Left lung (tissue), 10 donors: Measurements from ENCODE around the gene NRTN. TPM values are rescaled to one million over a fixed set of nuclear protein-coding genes. Genes with fewer than 3 reads are reported as not detected.

Source experiments
- ATAC-seq: fragments of 200-7000 bp; cut with Tn5 transposase; one replicate; pipeline ENCODE4 v1.9.1; 2020; ENCODE audit warnings: moderate library complexity
- DNase-seq, 4 donors: peaks; one replicate each; pipeline ENCODE4 v3.0.0-alpha.2; 2013 to 2020
- H3K27ac ChIP-seq, 2 donors: fragments of 200-600 bp; sonication (generic) in 1 of 2; one replicate each; pipeline versions ENCODE4 v1.5.0 to v1.8.0; 2020 to 2021
- H3K27me3 ChIP-seq, 2 donors: fragments of 200-600 bp; sonication (generic) in 1 of 2; one replicate each; pipeline versions ENCODE4 v1.5.0 to v1.8.0; 2020 to 2021
- H3K36me3 ChIP-seq, 2 donors: fragments of 200-600 bp; sonication (generic) in 1 of 2; one replicate each; pipeline versions ENCODE4 v1.5.0 to v1.8.0; 2020 to 2021
- H3K4me1 ChIP-seq, 2 donors: fragments of 200-600 bp; one replicate each; pipeline ENCODE4 v1.8.0; 2021
- H3K4me3 ChIP-seq, 2 donors: fragments of 200-600 bp; sonication (generic) in 1 of 2; one replicate each; pipeline versions ENCODE4 v1.5.0 to v1.8.0; 2020 to 2021; ENCODE audit warnings: mild to moderate bottlenecking in 1 of 2
- H3K9me3 ChIP-seq, 2 donors: fragments of 200-600 bp; sonication (generic) in 1 of 2; one replicate each; pipeline versions ENCODE4 v1.5.0 to v1.8.0; 2020 to 2021
- intact Hi-C, 2 donors: fragments of 100-400 bp; cut with DNase I; formaldehyde crosslinking; loops; one replicate each; pipeline versions ENCODE4 v1.11.2 to v1.14.2; 2022
- polyA plus RNA-seq, 6 donors: library from polyadenylated mRNA; unstranded; fragments of 120-200 nt; gene quantifications; one replicate each; pipeline ENCODE4 v1.2.1, GENCODE V29; 2013; ENCODE audit not compliant: insufficient read length in 6 of 6
- total RNA-seq, 2 donors: library from RNA; stranded (reverse); fragmentation: NEBNext Ultra II Directional; extraction: Animal tissue kit (Norgen Biotek cat#: 25700); gene quantifications; one replicate each; pipeline ENCODE4 v1.2.1, GENCODE V29; 2021
- TF ChIP-seq, protein P1 (sequence below), 2 donors: fragments of 200-600 bp; sonication (generic) in 1 of 2; IDR thresholded peaks; one replicate each; pipeline versions ENCODE4 v1.5.0 to v1.8.0; 2021; ENCODE audit warnings: antibody characterized with exemption in 2 of 2
- donor health status: DM: no; HTN: yes; CAD: no.
- donor health status: DM: no; HTN: no; CAD: no.

Gene NRTN
- total and polyA plus RNA-seq, 8 donors: 0.93 to 1.9 (median 1.5) TPM

DNA sequence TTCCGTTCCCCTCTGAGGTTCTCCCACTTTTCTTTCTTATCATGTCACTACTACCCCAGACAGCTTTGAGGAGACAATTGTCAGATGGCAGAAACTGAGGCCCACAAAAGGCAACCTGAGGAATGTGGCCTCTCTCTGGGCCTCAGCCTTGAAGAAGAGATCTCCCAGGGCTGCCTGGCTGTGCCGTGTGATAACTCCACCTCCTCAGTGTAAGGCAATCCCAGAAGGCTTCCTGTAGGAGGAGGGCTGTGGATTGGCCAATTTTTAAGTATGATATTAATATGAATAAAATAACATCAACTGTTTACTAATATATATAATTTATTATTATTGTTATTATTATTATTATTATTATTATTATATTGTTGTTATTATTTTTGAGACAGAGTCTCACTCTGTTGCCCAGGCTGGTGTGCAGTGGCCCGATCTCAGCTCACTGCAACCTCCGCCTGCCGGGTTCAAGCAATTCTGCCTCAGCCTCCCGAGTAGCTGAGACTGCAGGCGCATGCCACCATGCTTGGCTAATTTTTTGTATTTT, 9.4 kb upstream of the NRTN start:
- H3K4me1 ChIP-seq: peaks cover 0 to 5% of the 10 kb centered on the region in 2 donors
- intact Hi-C loops: no loop called here
- H3K27me3 ChIP-seq: peaks cover 0 to 29% of the 10 kb centered on the region in 2 donors
- no peak overlapping the region for H3K27ac ChIP-seq
- ATAC-seq (no peak), DNase-seq (no peak)
- H3K4me3 ChIP-seq: no peak overlapping the region
- H3K36me3 ChIP-seq: no peaks in the 10 kb centered on the region
- no peaks in the 10 kb centered on the region for H3K9me3 ChIP-seq
- TF ChIP-seq, protein P1, sequence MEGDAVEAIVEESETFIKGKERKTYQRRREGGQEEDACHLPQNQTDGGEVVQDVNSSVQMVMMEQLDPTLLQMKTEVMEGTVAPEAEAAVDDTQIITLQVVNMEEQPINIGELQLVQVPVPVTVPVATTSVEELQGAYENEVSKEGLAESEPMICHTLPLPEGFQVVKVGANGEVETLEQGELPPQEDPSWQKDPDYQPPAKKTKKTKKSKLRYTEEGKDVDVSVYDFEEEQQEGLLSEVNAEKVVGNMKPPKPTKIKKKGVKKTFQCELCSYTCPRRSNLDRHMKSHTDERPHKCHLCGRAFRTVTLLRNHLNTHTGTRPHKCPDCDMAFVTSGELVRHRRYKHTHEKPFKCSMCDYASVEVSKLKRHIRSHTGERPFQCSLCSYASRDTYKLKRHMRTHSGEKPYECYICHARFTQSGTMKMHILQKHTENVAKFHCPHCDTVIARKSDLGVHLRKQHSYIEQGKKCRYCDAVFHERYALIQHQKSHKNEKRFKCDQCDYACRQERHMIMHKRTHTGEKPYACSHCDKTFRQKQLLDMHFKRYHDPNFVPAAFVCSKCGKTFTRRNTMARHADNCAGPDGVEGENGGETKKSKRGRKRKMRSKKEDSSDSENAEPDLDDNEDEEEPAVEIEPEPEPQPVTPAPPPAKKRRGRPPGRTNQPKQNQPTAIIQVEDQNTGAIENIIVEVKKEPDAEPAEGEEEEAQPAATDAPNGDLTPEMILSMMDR (IDR thresholded peaks at IDR 0.05): no peak

DNA sequence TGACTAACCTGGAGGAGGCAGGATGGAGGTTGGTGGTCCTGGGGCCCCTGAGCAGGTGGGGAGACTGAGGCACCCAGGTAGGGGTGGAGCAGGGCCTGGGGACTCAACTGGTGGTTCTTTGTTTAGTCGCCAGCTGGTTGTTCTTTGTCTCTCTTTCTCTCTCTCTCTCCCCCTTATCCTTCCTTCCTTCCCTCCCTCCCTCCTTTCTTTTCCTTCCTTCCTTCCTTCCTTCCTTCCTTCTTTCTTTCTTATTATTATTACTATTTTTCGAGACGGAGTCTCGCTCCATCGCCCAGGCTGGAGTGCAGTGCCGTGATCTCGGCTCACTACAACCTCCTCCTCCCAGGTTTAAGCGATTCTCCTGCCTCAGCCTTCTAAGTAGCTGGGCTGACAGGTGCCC, 6.6 kb upstream of the NRTN start:
- no peak overlapping the region for H3K27ac ChIP-seq
- DNase-seq: no peak
- intact Hi-C loops: no loop called here
- H3K4me1 ChIP-seq: peaks cover under 1 to 9% of the 10 kb centered on the region in 2 donors
- TF ChIP-seq, protein P1 (IDR thresholded peaks at IDR 0.05): no peak
- peaks cover 4 to 57% of the 10 kb centered on the region in 2 donors for H3K27me3 ChIP-seq
- no peaks in the 10 kb centered on the region for H3K9me3 ChIP-seq
- H3K4me3 ChIP-seq: no peak overlapping the region
- ATAC-seq: no peak
- no peaks in the 10 kb centered on the region for H3K36me3 ChIP-seq

DNA sequence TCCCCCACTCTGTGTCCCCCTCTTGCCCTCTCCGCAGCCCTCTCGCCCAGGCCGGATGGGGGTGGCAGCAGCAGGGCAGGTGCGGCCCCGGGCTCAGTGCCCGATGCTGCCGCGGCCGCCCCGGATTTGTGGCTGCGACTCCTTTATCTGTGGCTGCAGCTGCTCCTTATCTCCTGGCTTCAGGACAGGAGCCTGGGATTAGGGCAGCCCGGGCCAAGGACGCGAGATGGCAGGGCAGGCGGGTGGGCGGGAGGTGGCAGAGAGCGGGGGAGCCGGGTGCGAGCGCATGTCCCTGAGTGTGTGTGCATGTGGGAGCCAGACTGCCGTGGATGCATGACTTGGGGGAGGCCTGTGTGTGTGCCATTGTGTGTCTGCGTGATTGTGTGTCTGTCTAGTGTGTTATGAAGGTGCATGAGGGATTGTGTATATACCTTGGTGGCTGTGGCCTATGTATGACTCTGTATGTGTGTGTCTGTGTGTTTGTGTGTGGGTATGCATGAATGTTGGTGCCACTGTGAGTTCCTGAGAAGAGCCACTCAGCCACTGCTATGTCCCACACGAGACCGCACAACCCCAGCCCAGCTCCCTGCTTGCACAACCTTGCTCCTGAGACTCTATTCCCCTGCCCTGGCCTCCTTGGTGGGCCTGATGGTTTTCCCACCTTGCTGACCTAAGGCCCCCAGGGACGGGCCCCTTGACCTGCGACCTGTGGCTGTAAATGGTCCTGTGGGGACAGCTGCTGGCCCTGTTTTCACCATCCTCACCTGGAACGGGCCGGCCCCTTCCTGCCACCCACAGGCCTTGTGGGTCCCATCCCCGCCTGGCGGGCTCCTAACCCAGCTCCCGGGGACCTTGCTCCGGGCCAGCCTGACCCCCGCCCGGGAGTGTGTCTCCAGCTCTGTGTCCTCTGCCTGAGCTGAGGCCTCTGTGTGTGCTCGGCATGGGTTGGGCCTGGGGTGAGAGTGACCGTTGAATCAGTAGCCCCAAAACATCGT, 5.3 kb upstream of the NRTN start:
- Histone ChIP-seq H3K4me3 (no peak overlapping the region), H3K9me3 (no peaks in the 10 kb centered on the region), H3K27ac (no peak overlapping the region), H3K4me1 (peaks cover 10 to 18% of the 10 kb centered on the region in 2 donors), H3K36me3 (no peaks in the 10 kb centered on the region), H3K27me3 (peaks cover 11 to 70% of the 10 kb centered on the region in 2 donors)
- DNase-seq (no peak), ATAC-seq (no peak)
- intact Hi-C loops: no loop called here
- TF ChIP-seq, protein P1 (IDR thresholded peaks at IDR 0.05): no peak

DNA sequence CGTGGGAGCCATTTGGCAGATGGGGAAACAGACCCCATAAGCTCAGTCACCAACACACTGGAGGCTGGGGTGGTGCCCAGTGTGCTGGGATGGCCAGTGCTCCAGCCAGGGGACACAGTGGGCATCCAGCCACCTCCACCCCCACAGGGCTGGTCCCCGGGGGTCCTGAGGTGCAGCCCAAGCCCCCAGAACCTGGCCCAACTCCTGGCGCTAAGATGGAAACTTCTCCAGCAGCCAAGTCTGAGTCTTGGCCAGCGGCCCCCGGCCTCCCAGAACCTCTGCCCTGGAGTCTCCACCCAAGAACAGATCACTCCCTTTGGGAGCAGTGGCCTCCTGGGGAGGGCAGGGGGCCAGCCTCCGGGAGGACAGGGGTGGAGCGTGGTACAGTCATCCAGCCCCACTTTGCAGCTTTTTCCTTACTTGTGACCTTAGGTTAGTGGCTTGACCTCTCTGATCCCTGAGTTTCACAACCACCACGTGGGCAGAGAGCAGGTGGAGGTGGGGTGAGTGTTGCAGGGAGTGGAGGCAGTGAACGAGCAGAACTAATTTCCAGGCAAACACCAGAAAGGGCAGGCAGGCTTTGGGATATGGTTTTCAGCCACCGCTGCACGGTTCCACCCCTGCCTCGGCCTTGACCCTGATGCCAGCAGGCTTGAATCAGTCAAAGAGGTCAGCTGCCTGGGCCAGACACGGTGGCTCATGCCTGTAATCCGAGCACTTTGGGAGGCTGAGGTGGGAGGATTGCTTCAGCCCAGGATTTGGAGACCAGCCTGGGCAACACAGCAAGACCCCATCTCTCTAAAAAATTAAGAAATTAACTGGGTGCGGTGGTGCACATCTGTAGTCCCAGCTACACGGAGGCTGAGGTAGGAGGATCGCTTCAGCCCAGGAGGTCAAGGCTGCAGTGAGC, 4.3 kb upstream of the NRTN start:
- intact Hi-C loops: no loop called here
- H3K4me1 ChIP-seq: peaks cover 10 to 24% of the 10 kb centered on the region in 2 donors
- H3K4me3 ChIP-seq: no peak overlapping the region
- ATAC-seq (no peak), DNase-seq (no peak)
- H3K27ac ChIP-seq: no peak overlapping the region
- peaks cover 13 to 77% of the 10 kb centered on the region in 2 donors for H3K27me3 ChIP-seq
- TF ChIP-seq, protein P1 (IDR thresholded peaks at IDR 0.05): no peak
- H3K36me3 ChIP-seq: no peaks in the 10 kb centered on the region
- no peaks in the 10 kb centered on the region for H3K9me3 ChIP-seq
